Urinary bladder (tissue), 4 donors: Measurements from ENCODE around the gene DNAJC16. TPM values are rescaled to one million over a fixed set of nuclear protein-coding genes. Genes with fewer than 3 reads are reported as not detected.
"Not testable (repeated sequence)": the region's sequence is repeated elsewhere in the genome, so short reads cannot be mapped to it uniquely, and the experiment has no call there.

Source experiments
- DNase-seq: peaks from one replicate; pipeline ENCODE4 v3.0.0-alpha.2; 2015; ENCODE audit errors: extremely low spot score
- H3K27ac ChIP-seq: one replicate; pipeline ENCODE4 v1.5.1; 2013; ENCODE audit warnings: low read depth, mild to moderate bottlenecking, moderate library complexity
- H3K36me3 ChIP-seq: one replicate; pipeline ENCODE4 v1.6.1; 2013; ENCODE audit warnings: mild to moderate bottlenecking, moderate library complexity; ENCODE audit not compliant: insufficient read depth
- H3K4me1 ChIP-seq: one replicate; pipeline ENCODE4 v1.6.1; 2013; ENCODE audit warnings: mild to moderate bottlenecking, moderate library complexity; ENCODE audit not compliant: insufficient read depth
- H3K4me3 ChIP-seq: one replicate; pipeline ENCODE4 v1.5.1; 2013; ENCODE audit warnings: low read depth, low read length
- WGBS: extraction: QIAGEN DNeasy Blood & Tissue Kit; methylation state at CpG from one replicate; pipeline ENCODE4 v1.1.7; 2013; 5-methylcytosine and 5-hydroxymethylcytosine counted together
- polyA plus RNA-seq: library from polyadenylated mRNA; stranded (reverse); fragments of 200-250 nt; gene quantifications from one replicate; pipeline ENCODE4 v1.2.3, GENCODE V29; 2013
- total RNA-seq: library from RNA; depleted of rRNA; stranded (reverse); fragments of >200 nt; gene quantifications from one replicate; pipeline ENCODE4 v1.2.3, GENCODE V29; 2014
- donor health status: healthy with polysubstance abuse.
- donor health status: healthy.

The DNAJC16 gene
- total and polyA plus RNA-seq, 2 donors = 5.6 to 18.7 TPM

DNA sequence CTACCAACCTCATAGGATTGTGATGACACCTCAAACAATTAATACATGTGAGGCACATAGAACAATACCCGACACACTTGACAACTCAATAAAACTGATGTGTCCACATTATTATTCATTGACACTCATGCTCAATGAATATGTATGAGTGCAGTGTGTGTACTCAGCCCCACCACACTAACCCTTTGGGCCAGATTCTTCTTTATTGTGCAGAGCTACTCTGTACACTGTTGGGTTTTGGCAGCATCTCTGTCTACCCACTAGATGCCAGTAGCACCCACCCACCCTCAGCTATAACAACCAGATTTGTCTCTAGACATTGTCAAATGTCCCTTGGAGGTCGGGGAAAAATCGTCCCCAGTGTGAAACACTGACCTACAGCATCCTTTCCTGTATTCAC, 12.7 kb upstream of the DNAJC16 start:
- H3K27ac ChIP-seq = no peak overlapping the region
- H3K4me1 ChIP-seq = no peaks in the 10 kb centered on the region
- no peak overlapping the region for H3K4me3 ChIP-seq
- no peak for DNase-seq
- WGBS = 97% methylated on average over 3 of the region's 3 CpGs
- H3K36me3 ChIP-seq = no peaks in the 10 kb centered on the region

DNA sequence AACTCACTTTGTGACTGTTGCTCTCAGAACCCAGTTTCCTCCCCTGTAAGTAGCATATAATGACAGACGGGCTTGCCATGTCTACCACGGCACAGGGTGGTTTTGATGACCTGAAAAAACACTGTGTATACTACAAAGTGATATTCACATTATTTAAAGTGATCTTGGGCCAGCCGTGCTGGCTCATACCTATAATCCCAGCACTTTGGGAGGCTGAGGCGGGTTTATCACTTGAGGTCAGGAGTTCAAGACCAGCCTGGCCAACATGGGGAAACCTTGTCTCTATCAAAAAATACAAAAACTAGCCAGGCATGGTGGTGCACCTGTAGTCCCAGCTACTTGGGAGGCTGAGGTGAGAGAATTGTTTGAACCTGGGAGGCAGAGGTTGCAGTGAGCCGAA, 12.1 kb upstream of the DNAJC16 start:
- 89% methylated on average over 5 of the region's 5 CpGs for WGBS
- H3K36me3 ChIP-seq, H3K4me1 ChIP-seq, H3K4me3 ChIP-seq, DNase-seq, H3K27ac ChIP-seq: not testable (repeated sequence)

DNA sequence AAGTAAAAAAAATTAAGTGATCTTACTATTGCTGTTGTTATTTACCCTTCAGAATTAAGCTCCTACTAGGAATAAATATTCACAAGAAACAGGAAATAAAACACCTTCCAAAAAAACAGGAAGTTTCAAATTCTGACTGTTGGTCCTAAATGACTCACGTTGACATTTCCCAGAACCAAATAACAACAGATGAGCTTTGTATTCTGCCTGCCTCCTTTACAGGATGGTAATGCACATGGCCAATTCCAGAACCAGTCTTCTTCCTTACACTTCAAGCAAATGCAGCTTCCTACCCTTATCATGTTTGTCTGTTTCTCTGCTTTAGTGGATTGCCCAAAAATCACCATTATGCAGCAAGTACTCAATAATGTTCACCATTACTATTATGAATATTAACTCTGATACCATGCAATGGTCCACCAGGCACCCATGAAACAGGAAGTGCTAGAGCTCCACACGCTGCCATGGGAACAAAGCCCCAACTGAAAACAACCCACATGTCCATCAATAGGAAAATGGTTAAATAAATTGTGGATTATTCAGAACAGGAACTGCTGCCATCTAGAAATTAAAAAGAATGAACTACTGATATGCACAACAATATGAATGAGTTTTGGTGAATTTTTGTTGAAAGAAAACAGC, 11.5 kb upstream of the DNAJC16 start:
- Histone ChIP-seq H3K4me3 (no peak overlapping the region), H3K4me1 (no peaks in the 10 kb centered on the region), H3K36me3 (no peaks in the 10 kb centered on the region), H3K27ac (no peak overlapping the region)
- WGBS = 66% methylated on average over 2 of the region's 2 CpGs
- DNase-seq = no peak

DNA sequence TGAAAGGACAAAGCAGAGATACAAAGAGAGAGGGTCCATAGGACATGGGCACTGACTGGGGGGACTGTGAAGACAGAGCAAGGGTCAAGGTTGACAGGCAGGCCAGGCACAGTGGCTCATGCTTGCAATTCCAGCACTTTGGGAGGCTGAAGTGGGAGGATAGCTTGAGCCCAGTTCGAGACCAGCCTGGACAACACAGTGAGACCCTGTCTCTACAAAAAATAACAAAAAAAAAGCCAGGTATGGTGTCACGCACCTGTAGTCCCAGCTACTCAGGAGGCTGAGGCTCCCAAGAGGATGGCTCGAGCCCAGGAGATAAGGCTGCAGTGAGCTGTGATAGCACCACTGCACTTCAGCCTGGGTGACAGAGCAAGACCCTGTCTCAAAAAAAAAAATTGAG, 7.0 kb upstream of the DNAJC16 start:
- no peaks in the 10 kb centered on the region for H3K4me1 ChIP-seq
- no peaks in the 10 kb centered on the region for H3K36me3 ChIP-seq
- 94% methylated on average over 3 of the region's 3 CpGs for WGBS
- DNase-seq = no peak
- no peak overlapping the region for H3K4me3 ChIP-seq
- H3K27ac ChIP-seq = no peak overlapping the region

DNA sequence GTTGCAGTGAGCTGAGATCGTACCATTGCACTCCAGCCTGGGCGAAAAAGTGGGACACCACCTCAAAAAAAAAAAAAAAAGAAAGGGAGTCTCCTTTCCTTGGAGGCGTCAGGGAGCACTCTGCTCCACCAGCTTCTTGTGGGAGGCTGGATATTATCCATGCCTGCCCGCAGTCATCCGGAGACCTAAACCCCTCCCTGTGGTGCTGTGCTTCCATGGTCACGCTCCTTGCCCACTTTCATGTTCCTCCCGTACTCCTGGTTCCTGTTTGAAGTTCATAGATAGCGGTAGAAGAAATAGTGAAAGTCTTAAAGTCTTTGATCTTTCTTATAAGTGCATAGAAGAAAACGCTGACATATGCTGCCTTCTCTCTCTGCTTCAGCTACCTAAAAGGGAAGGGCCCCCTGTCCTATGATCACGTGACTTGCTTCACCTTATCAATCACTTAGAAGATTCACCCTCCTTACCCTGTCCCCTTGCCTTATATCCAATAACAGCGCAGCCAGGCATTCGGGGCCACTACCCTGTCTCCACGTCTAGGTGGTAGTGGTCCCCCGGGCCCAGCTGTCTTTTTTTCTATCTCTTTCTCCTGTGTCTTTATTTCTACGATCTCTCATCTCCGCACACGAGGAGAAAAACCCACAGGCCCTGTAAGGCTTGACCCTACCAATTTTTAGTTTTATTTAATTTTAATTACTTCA, 5.3 kb upstream of the DNAJC16 start:
- not testable (repeated sequence) for H3K4me1 ChIP-seq, DNase-seq, H3K36me3 ChIP-seq, H3K4me3 ChIP-seq, H3K27ac ChIP-seq
- WGBS = 89% methylated on average over 17 of the region's 17 CpGs

DNA sequence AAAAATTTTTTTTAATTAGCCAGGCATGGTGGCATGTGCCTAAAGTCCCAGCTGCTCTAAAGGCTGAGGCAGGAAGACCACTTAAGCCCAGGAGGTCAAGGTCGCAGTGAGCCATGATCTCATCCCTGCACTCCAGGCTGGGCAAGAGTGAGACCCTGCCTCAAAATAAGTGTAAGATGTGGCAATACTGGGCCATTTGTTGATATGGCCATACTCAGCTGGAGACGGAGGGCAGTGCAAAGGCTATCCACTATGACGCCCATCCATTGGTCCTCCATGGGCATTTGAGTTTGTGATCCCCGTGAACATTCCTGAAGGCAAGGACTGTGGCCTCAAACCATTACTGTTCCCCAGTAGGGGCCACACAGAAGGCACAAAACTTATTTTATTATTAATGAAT, 4.1 kb upstream of the DNAJC16 start:
- H3K4me3 ChIP-seq = no peak overlapping the region
- no peak overlapping the region for H3K27ac ChIP-seq
- no peaks in the 10 kb centered on the region for H3K36me3 ChIP-seq
- WGBS = 95% methylated on average over 4 of the region's 4 CpGs
- DNase-seq = no peak
- H3K4me1 ChIP-seq = no peaks in the 10 kb centered on the region

DNA sequence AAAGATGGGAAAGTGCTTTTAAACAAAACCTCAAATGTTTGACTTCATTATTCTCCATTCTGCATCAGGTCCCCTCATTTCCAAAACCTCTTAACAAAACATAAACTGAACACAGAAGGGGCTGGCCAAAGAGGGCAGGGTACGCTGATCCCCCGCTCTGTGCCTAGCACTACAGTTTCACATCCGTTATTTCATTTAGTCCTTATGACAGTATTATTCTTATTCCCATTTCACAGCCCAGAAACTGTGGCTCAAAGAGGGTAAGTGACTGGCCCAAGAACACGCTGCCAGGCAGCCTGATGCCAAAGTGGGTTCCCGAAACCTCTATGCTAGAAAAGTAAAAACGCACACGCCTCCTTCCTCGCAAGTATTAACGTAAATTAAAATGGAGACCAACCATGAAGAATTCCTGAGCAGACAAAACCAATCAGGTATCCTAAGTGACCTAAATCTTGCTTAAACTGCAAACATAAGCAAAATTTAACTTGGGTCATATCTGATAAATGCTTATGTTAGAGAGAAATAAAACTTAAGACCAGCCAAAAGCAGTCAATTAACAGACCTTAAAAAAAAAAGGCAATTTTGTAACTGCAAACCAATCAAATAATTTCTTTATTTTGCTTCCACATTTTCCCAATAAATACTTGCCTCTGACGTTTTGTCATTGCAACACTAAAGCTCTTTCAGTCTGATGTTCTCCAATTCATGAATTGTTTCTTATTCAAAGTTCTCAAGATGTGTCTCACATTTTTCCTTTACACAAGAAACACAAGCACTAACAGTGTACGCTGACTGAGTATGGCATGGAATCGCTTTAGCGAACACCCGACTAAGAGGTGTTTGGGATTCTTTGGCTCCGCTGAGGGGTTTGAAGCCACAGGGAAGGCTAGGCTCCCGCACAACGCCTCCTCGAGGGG, 3.3 kb upstream of the DNAJC16 start:
- peak; percentile 28 for DNase-seq
- Histone ChIP-seq H3K4me3 (peak overlapping the region; percentile 75), H3K27ac (peak overlapping the region; percentile 16), H3K36me3 (no peaks in the 10 kb centered on the region), H3K4me1 (no peaks in the 10 kb centered on the region)
- WGBS = 38% methylated on average over 18 of the region's 18 CpGs

DNA sequence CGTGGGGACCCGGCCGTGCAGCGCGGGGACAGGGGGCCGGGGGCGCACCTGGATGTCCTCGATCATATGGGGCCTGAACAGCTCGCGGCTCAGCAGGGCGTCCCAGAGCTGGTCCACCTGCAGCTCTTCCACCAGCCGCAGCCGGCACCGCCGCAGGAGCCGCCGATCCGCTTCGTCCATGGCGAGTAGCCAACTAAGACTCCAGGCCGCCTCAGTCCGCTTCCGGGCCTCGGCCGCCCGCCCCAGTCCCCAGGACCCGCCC, 2.7 kb upstream of the DNAJC16 start, which contains the start of gene CASP9:
TSS of gene CASP9 (minus strand) at position 195 of the 262 bp plus-strand sequence. CDS start at position 180, 15 bp downstream.
- Histone ChIP-seq H3K4me3 (peak within 1 kb of the TSS; percentile 75), H3K36me3 (no peaks in the 10 kb centered on the region), H3K27ac (peak within 1 kb of the TSS; percentile 100), H3K4me1 (no peaks in the 10 kb centered on the region)
- WGBS = under 1% methylated on average over 26 of the region's 27 CpGs
- no peak for DNase-seq

DNA sequence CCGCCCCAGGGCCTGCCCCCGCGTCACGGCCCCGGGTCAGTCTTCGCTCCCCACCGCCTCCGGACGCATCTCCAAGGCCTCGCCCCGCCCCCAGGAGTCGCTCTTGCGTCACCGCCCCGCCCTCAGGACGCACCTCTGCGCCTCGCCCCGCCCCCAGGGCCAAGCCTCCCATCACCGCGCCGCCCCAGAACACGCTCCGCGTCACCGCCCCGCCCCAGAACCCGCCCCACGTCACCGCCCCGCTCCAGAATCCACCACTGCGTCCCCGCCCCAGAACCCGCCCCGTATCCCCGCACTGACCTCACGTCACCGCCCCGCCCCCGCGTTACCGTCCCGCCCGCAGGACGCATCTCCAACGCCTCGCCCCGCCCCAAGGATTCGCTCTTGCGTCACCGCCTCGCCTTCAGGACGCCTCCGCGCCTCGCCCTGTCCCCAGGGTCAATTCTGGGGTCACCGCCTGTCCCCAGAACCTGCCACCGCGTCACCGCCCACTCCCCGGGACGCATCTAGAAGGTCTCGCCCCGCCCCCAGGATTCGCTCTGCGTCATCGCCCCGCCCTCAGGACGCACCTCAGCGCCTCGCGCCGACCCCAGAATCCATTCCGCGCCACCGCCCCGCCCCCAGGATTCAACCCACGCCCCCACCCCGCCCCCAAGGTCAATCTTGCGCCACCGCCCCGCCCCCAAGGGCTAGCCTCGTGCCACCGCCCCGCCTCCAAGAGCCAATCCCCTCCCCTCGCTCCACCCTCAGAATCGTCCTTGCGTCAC, 2.2 kb upstream of the DNAJC16 start:
- H3K4me1 ChIP-seq = no peaks in the 10 kb centered on the region
- 1% methylated on average over 87 of the region's 88 CpGs for WGBS
- peak overlapping the region; percentile 100 for H3K27ac ChIP-seq
- peak; percentile 98 for DNase-seq
- H3K4me3 ChIP-seq = peak overlapping the region; percentile 75
- H3K36me3 ChIP-seq = no peaks in the 10 kb centered on the region

DNA sequence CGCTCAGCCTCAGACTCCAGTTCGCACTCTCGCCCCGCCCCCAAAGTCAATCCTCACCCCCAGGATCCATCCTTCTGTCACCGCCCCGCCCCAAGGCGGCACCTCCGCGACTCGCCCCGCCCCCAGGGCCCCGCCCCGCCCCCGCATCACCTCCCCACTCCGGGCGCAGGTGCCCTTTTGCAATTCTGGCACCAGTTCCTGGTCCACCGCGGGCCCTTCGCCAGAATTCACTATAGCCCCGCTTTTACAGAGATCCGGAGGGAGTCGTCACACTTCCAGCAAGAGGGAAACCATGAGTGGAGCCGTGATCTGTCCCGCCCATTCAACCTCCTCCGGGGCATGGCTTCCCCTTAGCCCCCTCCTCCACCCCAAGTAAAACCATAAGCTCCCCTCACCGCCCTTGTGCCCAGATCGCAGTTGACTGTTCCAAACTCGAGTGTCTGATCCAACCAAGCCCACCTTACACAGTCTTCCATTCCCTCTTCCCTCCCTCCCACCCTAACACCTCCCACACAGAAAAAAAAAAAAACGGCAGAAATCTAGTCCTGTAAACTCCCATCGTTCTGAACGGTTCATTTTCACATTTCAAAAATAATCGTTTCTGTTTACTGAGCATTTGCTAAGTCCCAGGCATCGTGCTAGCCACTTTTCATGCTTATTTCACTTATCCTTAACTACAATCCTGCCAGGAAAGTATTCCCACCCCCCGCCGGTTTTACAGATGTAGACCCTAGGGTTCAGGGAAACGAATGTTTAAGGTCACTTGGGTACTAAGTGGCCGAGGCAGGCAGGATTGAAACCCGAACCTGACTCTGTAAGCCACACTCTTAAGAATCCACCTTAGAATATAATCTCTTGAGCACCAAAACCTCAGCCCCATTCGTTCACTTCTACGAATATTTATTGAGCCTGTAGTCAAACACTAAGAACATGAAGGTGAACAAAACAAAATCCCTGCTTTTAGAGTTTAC, 1.3 kb upstream of the DNAJC16 start:
- WGBS = 2% methylated on average over 40 of the region's 40 CpGs
- Histone ChIP-seq H3K36me3 (no peaks in the 10 kb centered on the region), H3K27ac (peak overlapping the region; percentile 90), H3K4me1 (no peaks in the 10 kb centered on the region), H3K4me3 (peak overlapping the region; percentile 40)
- DNase-seq = peak; percentile 17

DNA sequence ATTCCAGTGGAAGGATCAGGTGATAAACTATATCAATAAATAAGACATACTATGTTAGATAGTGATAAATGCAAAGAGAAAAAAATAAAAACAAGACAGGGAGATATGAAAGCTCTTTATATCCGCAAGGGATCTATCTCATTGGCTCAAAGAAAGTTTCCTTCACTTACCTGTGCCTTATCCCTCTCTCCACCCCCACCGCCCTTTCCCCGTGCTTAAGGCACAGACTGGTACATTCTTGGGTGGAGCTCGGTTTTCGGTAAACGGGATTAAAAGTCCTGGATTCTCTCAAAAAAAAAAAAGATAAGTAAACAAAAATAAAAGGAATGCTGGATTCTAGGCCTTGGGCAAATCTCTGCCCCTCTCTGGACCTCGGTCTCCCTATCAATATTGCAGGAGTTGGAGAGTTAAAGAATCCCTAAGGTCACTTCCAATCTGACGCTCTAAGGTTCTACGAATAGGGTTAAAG, 593 bp upstream of the DNAJC16 start:
- no peak for DNase-seq
- H3K36me3 ChIP-seq = no peaks in the 10 kb centered on the region
- peak overlapping the region; percentile 90 for H3K27ac ChIP-seq
- H3K4me1 ChIP-seq = no peaks in the 10 kb centered on the region
- no peak overlapping the region for H3K4me3 ChIP-seq
- 9% methylated on average over 9 of the region's 9 CpGs for WGBS

DNA sequence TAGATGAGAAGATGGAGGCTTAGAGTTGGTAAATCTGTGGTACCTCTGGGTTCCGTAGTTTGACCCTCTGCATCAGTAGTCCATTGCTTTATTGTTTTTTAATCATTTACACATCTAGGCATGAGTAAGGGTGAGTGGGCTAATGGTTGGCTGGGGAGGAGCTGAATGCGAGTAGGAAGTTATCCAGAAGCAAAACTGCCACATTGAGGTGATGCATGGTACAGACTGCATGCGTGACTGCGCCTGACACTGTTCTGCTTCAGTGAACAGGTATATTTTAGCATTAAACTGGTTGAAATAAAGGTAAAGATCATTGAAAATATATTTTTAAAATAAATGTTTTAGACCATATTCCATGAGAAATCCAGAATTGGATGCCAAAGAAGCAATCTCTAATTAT, 4.4 kb downstream of the DNAJC16 start:
- Histone ChIP-seq H3K36me3 (no peaks in the 10 kb centered on the region), H3K27ac (no peak overlapping the region), H3K4me1 (no peaks in the 10 kb centered on the region), H3K4me3 (no peak overlapping the region)
- DNase-seq = no peak
- 95% methylated on average over 4 of the region's 4 CpGs for WGBS
